Adipose tissue (tissue), 3 donors: ENCODE measurements around the gene SAA1. TPM values are rescaled to one million over a fixed set of nuclear protein-coding genes. Genes with fewer than 3 reads are reported as not detected.
"Not testable (repeated sequence)": the region's sequence is repeated elsewhere in the genome, so short reads cannot be mapped to it uniquely, and the experiment has no call there.

Experiments
- H3K27ac ChIP-seq: one replicate; pipeline ENCODE4 v1.5.1; 2013; ENCODE audit warnings: low read depth, low read length
- WGBS, 3 donors: extraction: QIAGEN DNeasy Blood & Tissue Kit; methylation state at CpG; one replicate each; pipeline ENCODE4 v1.1.7; 2013; 5-methylcytosine and 5-hydroxymethylcytosine counted together
- polyA plus RNA-seq, 3 donors: library from polyadenylated mRNA; stranded (reverse); fragments of 200-250 nt; gene quantifications; one replicate each; pipeline ENCODE4 v1.2.3, GENCODE V29; 2013
- donor health status: healthy with polysubstance abuse.
- donor health status: Bipolar disorder and iron deficiency.
- donor health status: healthy.

SAA1 gene
- polyA plus RNA-seq, result 1,000 to 10,000 TPM in 2 of 3 donors, 100 to 1,000 TPM in 1; 438 to 7,745 (median 1,180) TPM

GRCh38 chr11:18265949-18266348 is at the start of gene SAA1:
SAA1 (plus strand) TSS chr11:18266264; CDS start chr11:18266888, 624 bp downstream.
- 52 to 60% (median 54%) methylated on average over 8 of the region's 8 CpGs for WGBS, 3 donors

GRCh38 chr11:18221274-18221876 is 44.7 kb upstream of the SAA1 start:
- WGBS, 3 donors, result 70 to 83% (median 80%) methylated on average over 4 to 5 of the region's 5 CpGs
- no peak overlapping the region for H3K27ac ChIP-seq

More at GRCh38 chr11:18265949-18266348, at the start of gene SAA1:
- no peak within 1 kb of the TSS for H3K27ac ChIP-seq

DNA sequence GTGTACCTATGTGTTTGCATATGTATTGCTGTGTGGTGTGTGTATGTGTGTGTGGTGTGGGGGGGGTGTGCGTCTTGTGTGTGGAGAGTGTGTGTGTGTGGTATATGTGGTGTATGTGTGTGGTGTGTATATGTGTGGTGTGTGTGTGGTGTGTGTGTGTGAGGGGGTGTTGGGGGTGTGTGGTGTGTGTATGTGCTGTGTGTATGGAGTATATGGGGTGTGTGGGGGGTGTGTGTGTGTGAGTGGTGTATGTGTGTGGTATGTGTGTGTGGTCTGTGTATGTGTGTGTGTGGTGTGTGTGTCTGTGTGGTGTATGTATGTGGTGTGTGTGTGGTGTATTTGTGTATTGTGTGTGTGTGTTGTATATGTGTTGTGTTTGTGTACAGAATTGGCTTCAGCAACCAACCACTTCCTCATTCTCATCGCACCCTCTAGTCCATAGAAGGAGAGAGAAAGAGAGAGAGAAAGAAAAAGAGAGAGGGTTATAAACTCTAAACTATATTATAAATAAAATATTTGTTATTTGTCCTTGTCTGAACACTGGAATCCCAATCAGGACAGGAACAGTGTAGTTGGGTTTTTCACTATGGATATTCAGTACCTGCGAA is 43.1 kb upstream of the SAA1 start:
- 78 to 91% (median 80%) methylated on average over 3 of the region's 3 CpGs for WGBS, 3 donors
- no peak overlapping the region for H3K27ac ChIP-seq

DNA sequence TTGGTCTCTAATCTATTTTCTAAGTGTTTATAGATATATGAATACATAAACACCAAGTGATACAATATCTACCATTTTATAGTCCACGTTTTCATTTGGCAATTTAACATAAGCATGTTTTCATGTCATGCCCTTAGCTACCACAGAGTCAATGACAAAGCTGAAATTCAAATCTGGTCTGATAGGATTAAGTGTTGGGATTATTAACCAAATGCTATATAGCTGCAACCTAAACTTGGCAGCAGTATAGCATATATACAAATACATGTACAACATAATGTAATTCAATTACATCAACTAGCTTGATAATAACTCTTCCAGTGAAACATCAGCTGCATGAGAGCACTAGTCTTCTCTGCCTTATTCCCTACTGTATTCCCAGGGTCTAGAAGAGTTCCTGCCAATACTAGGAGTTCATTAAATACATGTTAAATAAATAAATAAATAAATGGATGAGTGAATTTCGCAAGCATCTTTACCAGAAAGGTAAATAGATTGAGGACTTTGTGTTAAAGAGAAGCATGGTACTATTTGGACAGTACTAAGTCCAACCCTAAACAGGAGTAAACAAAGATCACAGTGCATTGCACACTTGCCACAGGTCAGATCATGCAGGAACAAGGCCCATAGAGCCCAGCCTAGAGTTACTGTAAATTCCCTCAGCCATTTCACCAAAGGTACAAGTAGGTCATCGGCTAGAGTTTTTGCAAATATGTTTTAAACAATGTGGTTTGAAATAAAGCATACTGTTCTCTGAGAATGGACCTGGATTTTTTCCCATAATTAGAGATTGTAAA is 42.3 kb upstream of the SAA1 start:
- no peak overlapping the region for H3K27ac ChIP-seq
- 51 to 80% (median 66%) methylated on average over 3 of the region's 3 CpGs for WGBS, 3 donors

GRCh38 chr11:18225913-18226312 is 40.2 kb upstream of the SAA1 start:
- WGBS, 3 donors, result 59 to 62% (median 61%) methylated on average over 2 of the region's 2 CpGs
- H3K27ac ChIP-seq, result no peak overlapping the region

GRCh38 chr11:18229501-18229900 is 36.6 kb upstream of the SAA1 start:
- H3K27ac ChIP-seq, result no peak overlapping the region
- WGBS, 3 donors, result 58 to 65% (median 59%) methylated on average over 2 to 3 of the region's 3 CpGs

DNA sequence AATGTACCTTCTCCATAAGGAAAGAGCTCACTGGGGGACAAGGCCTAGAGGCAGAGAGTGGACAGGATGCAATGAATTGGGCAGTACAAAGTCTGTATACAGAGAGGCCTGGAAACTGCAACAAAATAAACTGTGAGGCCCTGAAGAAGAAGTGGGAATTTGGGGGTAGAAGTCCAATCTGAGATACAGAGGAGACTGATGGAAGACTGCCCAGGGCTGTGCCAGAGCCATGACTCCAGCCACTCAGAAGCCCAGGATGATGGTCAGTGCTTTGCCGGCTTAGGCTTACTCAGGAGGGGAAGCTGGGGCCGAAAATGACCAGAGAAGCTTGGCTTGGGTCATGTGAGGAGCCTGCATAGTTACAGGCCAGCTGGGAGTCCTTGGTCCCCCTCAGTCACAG is 35.2 kb upstream of the SAA1 start:
- no peak overlapping the region for H3K27ac ChIP-seq
- WGBS, 3 donors, result 70 to 88% (median 75%) methylated on average over 2 of the region's 2 CpGs

- no peak overlapping the region for H3K27ac ChIP-seq
- WGBS, 3 donors, result 86 to 93% (median 91%) methylated on average over 4 of the region's 4 CpGs
Observed at GRCh38 chr11:18233912-18234311, 32.2 kb upstream of the SAA1 start.

GRCh38 chr11:18235394-18236334 is 30.4 kb upstream of the SAA1 start:
- WGBS, 3 donors, result 59 to 65% (median 60%) methylated on average over 8 of the region's 8 CpGs
- H3K27ac ChIP-seq, result no peak overlapping the region

DNA sequence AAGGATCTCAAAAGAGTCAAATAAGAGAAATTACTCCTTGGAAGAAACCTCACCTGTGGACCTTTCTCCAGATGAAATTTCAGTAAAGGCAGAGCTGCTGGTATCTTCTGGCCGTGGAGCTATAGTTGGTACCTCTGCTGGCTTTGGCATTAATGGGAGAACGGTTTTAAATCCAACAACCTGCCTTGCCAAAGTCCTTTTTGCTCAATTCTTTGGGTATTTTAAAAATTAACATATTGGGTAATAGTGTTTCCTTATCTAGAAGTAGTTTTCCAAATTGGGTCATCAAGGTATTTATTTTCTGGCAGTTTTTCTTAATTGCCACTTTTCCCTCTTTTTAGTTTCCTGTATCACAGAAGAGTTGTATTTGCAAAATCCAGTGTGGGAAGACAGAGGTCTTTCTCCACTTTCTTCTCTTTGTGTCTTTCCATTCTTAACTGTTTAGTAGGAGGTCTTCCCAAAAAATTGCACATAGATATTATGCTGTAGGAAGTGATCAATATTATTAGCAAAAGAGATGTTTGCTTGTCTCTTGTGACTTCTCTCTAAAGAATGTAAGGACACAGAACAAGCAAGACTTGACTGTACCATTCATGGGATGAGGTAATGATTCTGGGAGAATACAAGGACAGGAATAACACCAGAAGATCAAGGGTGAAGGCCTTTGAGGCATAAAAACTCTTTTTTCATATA is 29.3 kb upstream of the SAA1 start, which contains the start of gene SAA4:
TSS of gene SAA4 (minus strand) at position 139 of the 693 bp plus-strand sequence. CDS start 876 bp downstream, outside the sequence.
- no peak within 1 kb of the TSS for H3K27ac ChIP-seq
- WGBS, 3 donors, result 60 to 79% (median 66%) methylated on average over 2 of the region's 2 CpGs

DNA sequence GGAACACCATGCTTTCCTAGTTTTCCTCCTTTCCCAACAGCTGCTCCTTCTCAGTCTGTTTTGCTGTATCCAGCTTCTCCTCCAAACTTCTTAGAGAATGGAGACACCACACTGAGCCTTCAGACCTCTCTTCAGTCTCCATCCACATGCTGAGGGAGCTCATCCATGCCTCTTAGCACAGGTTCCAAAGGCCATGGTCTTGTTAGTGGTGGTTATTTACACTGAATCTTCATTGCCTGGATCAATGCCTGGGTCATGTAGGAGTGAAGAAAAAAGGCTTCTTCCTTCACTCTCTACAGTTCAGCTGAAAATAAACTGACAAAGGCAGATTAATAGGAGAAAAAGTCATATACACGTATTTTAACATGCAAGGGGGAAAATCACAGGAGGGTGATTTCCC is 26.4 kb upstream of the SAA1 start:
- H3K27ac ChIP-seq, result no peak overlapping the region
- 63 to 76% (median 71%) methylated on average over 1 of the region's 1 CpG for WGBS, 3 donors

DNA sequence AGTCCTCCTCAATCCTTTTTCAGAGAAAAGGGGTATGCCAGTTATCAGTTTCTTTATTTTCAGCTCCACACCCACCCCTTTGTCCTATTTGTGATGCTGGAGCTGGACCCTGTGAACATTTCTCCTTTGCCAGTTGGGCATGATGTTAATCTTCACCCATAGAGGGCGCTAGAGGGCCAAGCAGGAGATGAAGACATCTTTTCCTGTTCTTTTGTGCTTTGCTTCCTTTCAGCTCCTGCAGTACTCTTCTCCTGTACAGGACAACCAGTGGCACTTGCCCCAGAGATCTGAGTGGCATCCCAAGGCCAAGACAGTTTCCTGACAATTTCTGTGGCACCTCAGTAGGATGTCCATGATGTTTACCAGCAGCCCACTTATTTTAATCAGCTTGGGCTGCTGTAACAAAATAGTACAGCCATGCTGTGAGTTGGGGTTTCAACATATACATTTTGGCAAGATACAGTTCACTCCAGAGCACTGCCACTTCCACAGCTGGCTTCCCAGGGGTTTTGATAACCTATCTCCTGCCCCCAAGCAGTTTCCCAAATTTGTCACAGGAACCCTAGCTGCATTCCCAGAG is 22.2 kb upstream of the SAA1 start:
- WGBS, 3 donors, result 0% methylated on average over 1 of the region's 1 CpG
- no peak overlapping the region for H3K27ac ChIP-seq

DNA sequence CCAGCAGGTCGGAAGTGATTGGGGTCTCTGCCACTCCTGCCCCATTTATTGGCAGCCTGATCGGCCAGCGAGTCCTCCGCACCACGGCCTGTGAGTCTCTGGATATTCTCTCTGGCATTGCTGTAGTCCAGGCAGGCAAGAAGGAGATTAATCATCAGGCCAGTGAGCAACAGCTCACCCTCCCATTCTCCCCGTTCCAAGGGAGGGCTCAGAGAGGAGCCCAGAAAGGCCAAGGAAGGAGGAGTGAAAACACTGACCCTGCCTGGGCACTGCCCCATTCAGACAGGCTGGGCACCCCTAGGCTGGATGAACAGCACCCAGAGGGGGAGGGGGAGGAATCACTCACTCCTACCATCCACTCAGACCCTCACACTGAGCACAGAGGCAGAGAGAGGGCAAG is 20.7 kb upstream of the SAA1 start:
- no peak overlapping the region for H3K27ac ChIP-seq
- WGBS, 3 donors, result 53 to 63% (median 57%) methylated on average over 6 of the region's 6 CpGs

GRCh38 chr11:18246379-18247190 is 19.5 kb upstream of the SAA1 start:
- WGBS, 3 donors, result 65 to 73% (median 69%) methylated on average over 10 of the region's 11 CpGs
- H3K27ac ChIP-seq, result not testable (repeated sequence)

DNA sequence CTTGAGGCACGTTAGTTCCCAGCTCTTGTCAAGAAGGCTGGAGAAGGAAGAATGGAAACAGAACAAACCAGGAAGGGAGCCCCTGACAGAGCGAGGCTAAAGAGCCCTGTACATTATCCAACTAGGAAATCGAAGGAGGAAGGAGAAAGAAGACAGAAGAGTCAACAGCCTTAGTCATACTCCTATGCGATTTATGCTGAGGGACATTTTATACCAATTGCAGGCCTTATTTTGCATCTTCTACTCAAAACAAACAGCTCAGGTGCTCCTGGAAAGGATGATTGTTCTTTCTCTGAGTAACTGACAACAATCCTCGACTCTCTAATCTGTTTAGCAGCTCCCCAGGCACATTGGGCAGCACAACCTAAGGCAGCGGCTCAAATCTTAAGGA is 18.9 kb upstream of the SAA1 start:
- WGBS, 3 donors, result 44 to 76% (median 73%) methylated on average over 2 to 3 of the region's 6 CpGs
- H3K27ac ChIP-seq, result not testable (repeated sequence)

DNA sequence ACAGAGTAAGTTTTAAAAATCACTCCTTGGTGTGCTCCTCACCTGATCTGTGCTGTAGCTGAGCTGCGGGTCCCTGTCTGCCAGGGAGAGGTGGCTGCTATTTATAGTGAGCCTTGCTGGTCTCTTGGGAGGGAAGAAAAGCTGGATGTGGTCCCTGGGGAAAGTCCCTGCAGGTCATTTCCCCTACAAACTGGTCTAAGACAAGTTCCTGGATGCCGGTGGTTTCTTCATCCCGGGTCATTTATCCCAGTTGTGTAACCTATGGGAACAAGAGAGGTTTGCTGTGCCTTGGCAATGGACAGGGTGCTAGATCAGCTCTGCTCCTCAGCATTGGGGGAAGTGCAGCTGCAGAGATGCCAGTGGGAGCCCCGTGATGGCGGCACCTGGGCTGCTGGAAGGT is 17.5 kb upstream of the SAA1 start, which contains the start of gene SAA2:
TSS of gene SAA2 (minus strand) at position 108 of the 400 bp plus-strand sequence. CDS start 657 bp downstream, outside the sequence.
- 65 to 66% (median 65%) methylated on average over 5 of the region's 5 CpGs for WGBS, 3 donors
- no peak within 1 kb of the TSS for H3K27ac ChIP-seq

- 80 to 97% (median 81%) methylated on average over 3 of the region's 3 CpGs for WGBS, 3 donors
- H3K27ac ChIP-seq, result no peak overlapping the region
Observed at GRCh38 chr11:18253233-18253632, 12.8 kb upstream of the SAA1 start.
